Endothelial cell of umbilical vein (primary cell): Measurements from ENCODE around the gene TRIM39. TPM values are rescaled to one million over a fixed set of nuclear protein-coding genes. Genes with fewer than 3 reads are reported as not detected.

Source experiments
- BruUV-seq: library from RNA; stranded (reverse); fragments of 400-500 nt; replicated peaks from 2 replicates; lab custom pipeline; 2021; lab: Mats Ljungman, UMichigan
- CTCF ChIA-PET: fragments of 300-600, 350-600 bp; sonication (Branson Sonifier 250); formaldehyde crosslinking; loops from one replicate; lab custom pipeline; 2021; ENCODE audit warnings: antibody characterized with exemption, inconsistent platforms; lab: Charles Lee
- POLR2A ChIA-PET: fragments of 300-600, 350-600 bp; sonication (Branson Sonifier 250); formaldehyde crosslinking; loops from one replicate; lab custom pipeline; 2021; ENCODE audit warnings: antibody characterized with exemption, inconsistent platforms; lab: Charles Lee
- DNase-seq: peaks from one replicate; pipeline ENCODE4 v3.0.0-alpha.2; 2011; ENCODE audit warnings: low read depth, low spot score
- FAIRE-seq: peaks from 2 replicates; lab custom pipeline; 2011; peaks lifted over from hg19 to GRCh38; lab: Jason Lieb, UNC
- H2AFZ ChIP-seq: 2 replicates; pipeline ENCODE4 v1.6.0; 2012; ENCODE audit warnings: low read depth, low read length, control low read depth, inconsistent platforms
- H3K27ac ChIP-seq: 2 replicates; pipeline ENCODE4 v1.5.1; 2011; ENCODE audit warnings: low read depth, mild to moderate bottlenecking, control low read depth, low read length, moderate library complexity; ENCODE audit not compliant: insufficient read depth
- H3K27me3 ChIP-seq, 2 experiments: 2 replicates each; pipeline versions ENCODE4 v1.6.0 to v1.6.1; 2011; ENCODE audit warnings: low read length in 2 of 2, mixed read lengths in 1 of 2; ENCODE audit not compliant: control insufficient read depth in 2 of 2, insufficient read depth in 2 of 2
- H3K36me3 ChIP-seq, 2 experiments: 2 replicates in 1 of 2; 3 replicates in 1 of 2; pipeline ENCODE4 v1.5.1; 2011; ENCODE audit warnings: low read length in 2 of 2, mild to moderate bottlenecking in 1 of 2, moderate library complexity in 1 of 2; ENCODE audit not compliant: control insufficient read depth in 2 of 2, insufficient read depth in 2 of 2; ENCODE audit errors: extremely low read depth in 1 of 2
- H3K4me1 ChIP-seq: 3 replicates; pipeline ENCODE4 v1.5.1; 2011; ENCODE audit warnings: mild to moderate bottlenecking, low read length; ENCODE audit not compliant: control insufficient read depth, insufficient read depth; ENCODE audit errors: extremely low read depth
- H3K4me2 ChIP-seq: 2 replicates; pipeline ENCODE4 v1.6.1; 2011; ENCODE audit warnings: low read length, control low read depth, mixed read lengths; ENCODE audit not compliant: insufficient read depth
- H3K4me3 ChIP-seq, 3 experiments: fragments of 200-600 bp in 1 of 3; sonication (generic), shearing (Covaris generic) in 1 of 3; replicated peaks in 1 of 3; 2 replicates each; pipeline ENCODE4 v1.5.1; 2011 to 2016; ENCODE audit warnings: control low read depth in 3 of 3, low read length in 3 of 3, mild to moderate bottlenecking in 2 of 3, inconsistent platforms in 1 of 3, low read depth in 1 of 3, moderate library complexity in 1 of 3; ENCODE audit not compliant: insufficient read depth in 1 of 3
- H3K79me2 ChIP-seq: 2 replicates; pipeline ENCODE4 v1.6.0; 2012; ENCODE audit warnings: low read length, inconsistent platforms; ENCODE audit not compliant: control insufficient read depth, insufficient read depth
- H3K9ac ChIP-seq: replicated peaks from 2 replicates; pipeline ENCODE3; 2011; ENCODE audit warnings: low read length, control low read depth; ENCODE audit not compliant: insufficient read depth; ENCODE audit errors: extremely low read depth
- H3K9me1 ChIP-seq: replicated peaks from 3 replicates; pipeline ENCODE4 v1.6.0; 2011; ENCODE audit warnings: mild to moderate bottlenecking, low read length; ENCODE audit not compliant: control insufficient read depth, insufficient read depth; ENCODE audit errors: extremely low read depth
- H3K9me3 ChIP-seq: replicated peaks from 2 replicates; pipeline ENCODE4 v1.5.1; 2012; ENCODE audit warnings: low read length, inconsistent platforms; ENCODE audit not compliant: control insufficient read depth, insufficient read depth
- H4K20me1 ChIP-seq: replicated peaks from 2 replicates; pipeline ENCODE3; 2011; ENCODE audit warnings: mild to moderate bottlenecking, low read length; ENCODE audit not compliant: control insufficient read depth, insufficient read depth; ENCODE audit errors: extremely low read depth
- CTCF ChIP-seq, 2 donors: IDR thresholded peaks; 1 replicate in 1 of 2; 2 replicates in 1 of 2; pipeline ENCODE4 v1.5.1; 2011; ENCODE audit warnings: low read length in 2 of 2, mild to moderate bottlenecking in 2 of 2, moderate library complexity in 2 of 2, control low read depth in 1 of 2, inconsistent platforms in 1 of 2, low read depth in 1 of 2; ENCODE audit not compliant: insufficient read depth in 1 of 2; ENCODE audit errors: extremely low read depth in 1 of 2
- EZH2 ChIP-seq: IDR thresholded peaks from 2 replicates; pipeline ENCODE4 v1.6.1; 2012; ENCODE audit warnings: borderline replicate concordance, low read depth, mild to moderate bottlenecking, moderate library complexity, low read length, inconsistent platforms; ENCODE audit not compliant: severe bottlenecking
- FOS ChIP-seq: IDR thresholded peaks from 2 replicates; pipeline ENCODE4 v1.6.1; 2011; ENCODE audit warnings: mild to moderate bottlenecking, low read length, moderate library complexity, borderline replicate concordance; ENCODE audit not compliant: insufficient read depth
- GATA2 ChIP-seq: IDR thresholded peaks from 2 replicates; pipeline ENCODE4 v1.7.0; 2011; ENCODE audit warnings: low read depth, mild to moderate bottlenecking, moderate library complexity, mixed read lengths, low read length; ENCODE audit not compliant: insufficient read length, insufficient read depth
- JUN ChIP-seq: IDR thresholded peaks from 2 replicates; pipeline ENCODE4 v1.6.1; 2011; ENCODE audit warnings: borderline replicate concordance, low read depth; ENCODE audit not compliant: insufficient read length, insufficient read depth
- MAX ChIP-seq: IDR thresholded peaks from 2 replicates; pipeline ENCODE4 v1.6.1; 2011; ENCODE audit not compliant: insufficient read depth, insufficient read length
- MYC ChIP-seq: IDR thresholded peaks from one replicate; pipeline ENCODE4 v1.6.1; 2011; ENCODE audit warnings: mild to moderate bottlenecking, low read depth, low read length
- POLR2A ChIP-seq: IDR thresholded peaks from 2 replicates; pipeline ENCODE4 v1.6.1; 2012; ENCODE audit warnings: low read depth, mild to moderate bottlenecking, control low read depth, low read length
- POLR2AphosphoS5 ChIP-seq: IDR thresholded peaks from 2 replicates; pipeline ENCODE4 v1.6.1; 2012; ENCODE audit warnings: low read depth, mild to moderate bottlenecking, control low read depth, low read length, moderate library complexity; ENCODE audit not compliant: insufficient read depth
- dilution Hi-C: fragments of 300-500 bp; cut with MboI; formaldehyde crosslinking; loops from one replicate; pipeline ENCODE4 v1.15.0; 2019; ENCODE audit warnings: low sequenced_read_pairs; ENCODE audit not compliant: extremely low pct_ligation_motif_present
- intact Hi-C: fragments of 100-400 bp; cut with micrococcal nuclease; formaldehyde crosslinking; loops from one replicate; pipeline ENCODE4 v1.10.0; 2022
- polyA plus RNA-seq, 4 experiments: library from polyadenylated mRNA; depleted of rRNA in 3 of 4; stranded (reverse) in 3 of 4; unstranded in 1 of 4; fragments of >200 nt; gene quantifications; 2 replicates each; pipeline versions ENCODE4 v1.2.1 to v1.2.3, GENCODE V29; 2011 to 2012; ENCODE audit warnings: missing spikeins in 1 of 4
- total RNA-seq: library from RNA; stranded (reverse); gene quantifications from 2 replicates; pipeline ENCODE4 v1.2.3, GENCODE V29; 2021

The TRIM39 gene
- total and polyA plus RNA-seq, 2 donors (not counting 3 experiments of a cell fraction or from before 2014, with no cell fraction given): 5.6 to 13.1 TPM

- Histone ChIP-seq H3K4me3 (no peak overlapping the region), H2AFZ (no peak overlapping the region), H3K4me2 (no peak overlapping the region), H3K27ac (no peak overlapping the region), H3K9me3 (peaks cover 9% of the 10 kb centered on the region), H3K27me3 (no peaks in the 10 kb centered on the region), H3K4me1 (no peaks in the 10 kb centered on the region), H3K9ac (no peak overlapping the region), H3K79me2 (no peaks in the 10 kb centered on the region), H3K9me1 (no peaks in the 10 kb centered on the region), H3K36me3 (peaks cover 4% of the 10 kb centered on the region in 2 experiments), H4K20me1 (no peaks in the 10 kb centered on the region)
- dilution Hi-C loops: no loop called here
- TF ChIP-seq GATA2: no peak
- no peak for TF ChIP-seq FOS
- TF ChIP-seq MYC: no peak
- no peak for TF ChIP-seq POLR2AphosphoS5
- TF ChIP-seq EZH2: no peak
- no peak for TF ChIP-seq CTCF (IDR thresholded peaks at IDR 0.05; ENCODE audit: extremely low read depth in 1 of 2, insufficient read depth in 1 of 2, low read depth in 1 of 2, low read length in 2 of 2)
- no peak for TF ChIP-seq MAX
- TF ChIP-seq POLR2A: no peak
- TF ChIP-seq JUN: no peak
- ChIA-PET CTCF (no interaction called here), POLR2A (no interaction called here)
- no peak for DNase-seq
- no TSS peak for BruUV-seq
- intact Hi-C loops: no loop called here
- no peak for FAIRE-seq
These were observed 39.6 kb upstream of the TRIM39 start for GRCh38 chr6:30287139-30287538.
